ENCODE data around the gene RASAL2. TPM values are rescaled to one million over a fixed set of nuclear protein-coding genes. Genes with fewer than 3 reads are reported as not detected.
"Not testable (repeated sequence)": the region's sequence is repeated elsewhere in the genome, so short reads cannot be mapped to it uniquely, and the experiment has no call there.

Gene RASAL2
- polyA plus RNA-seq, 1 experiment, result 27.7 TPM

DNA sequence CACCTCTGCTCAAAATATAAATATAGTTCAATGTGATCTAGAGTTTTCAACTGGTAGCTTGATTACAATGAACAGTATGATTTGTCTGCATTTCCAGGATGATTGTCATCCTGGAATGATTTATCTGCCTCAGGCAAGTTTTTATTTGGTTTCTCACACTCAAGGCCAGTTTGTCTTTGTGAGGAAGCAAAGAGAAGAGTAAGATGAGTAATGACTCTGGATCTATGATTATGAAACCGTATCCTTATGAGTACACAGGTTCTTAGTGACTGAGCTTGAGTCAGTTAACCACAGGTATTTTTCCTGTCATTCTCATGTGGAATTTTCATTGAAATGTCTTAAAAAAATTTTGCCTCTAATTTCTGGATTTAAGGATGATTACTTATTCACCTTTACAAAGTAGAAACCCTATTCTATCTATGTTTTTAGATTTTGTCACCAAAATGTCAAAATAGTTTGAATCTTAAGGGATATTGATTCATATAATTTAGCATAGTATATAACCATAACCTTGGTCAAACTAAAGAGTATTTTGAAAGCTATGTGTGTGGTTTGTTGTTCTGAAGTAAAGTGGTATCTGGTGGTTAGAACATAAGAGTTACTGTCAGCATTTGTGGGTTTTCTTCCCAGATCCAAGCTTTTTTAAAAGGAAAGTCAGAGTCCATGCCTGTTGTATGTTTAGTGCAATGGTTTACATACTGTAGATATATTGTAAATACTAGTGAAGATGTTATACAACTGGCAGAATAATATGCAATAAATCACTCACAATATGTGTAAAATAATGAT lies 145.0 kb downstream of the RASAL2 start:
- TF ChIP-seq, protein P1, sequence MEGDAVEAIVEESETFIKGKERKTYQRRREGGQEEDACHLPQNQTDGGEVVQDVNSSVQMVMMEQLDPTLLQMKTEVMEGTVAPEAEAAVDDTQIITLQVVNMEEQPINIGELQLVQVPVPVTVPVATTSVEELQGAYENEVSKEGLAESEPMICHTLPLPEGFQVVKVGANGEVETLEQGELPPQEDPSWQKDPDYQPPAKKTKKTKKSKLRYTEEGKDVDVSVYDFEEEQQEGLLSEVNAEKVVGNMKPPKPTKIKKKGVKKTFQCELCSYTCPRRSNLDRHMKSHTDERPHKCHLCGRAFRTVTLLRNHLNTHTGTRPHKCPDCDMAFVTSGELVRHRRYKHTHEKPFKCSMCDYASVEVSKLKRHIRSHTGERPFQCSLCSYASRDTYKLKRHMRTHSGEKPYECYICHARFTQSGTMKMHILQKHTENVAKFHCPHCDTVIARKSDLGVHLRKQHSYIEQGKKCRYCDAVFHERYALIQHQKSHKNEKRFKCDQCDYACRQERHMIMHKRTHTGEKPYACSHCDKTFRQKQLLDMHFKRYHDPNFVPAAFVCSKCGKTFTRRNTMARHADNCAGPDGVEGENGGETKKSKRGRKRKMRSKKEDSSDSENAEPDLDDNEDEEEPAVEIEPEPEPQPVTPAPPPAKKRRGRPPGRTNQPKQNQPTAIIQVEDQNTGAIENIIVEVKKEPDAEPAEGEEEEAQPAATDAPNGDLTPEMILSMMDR (IDR thresholded peaks at IDR 0.05; ENCODE audit: insufficient read depth, low read depth, low read length), result no peak
- Histone ChIP-seq H3K27me3 (ENCODE audit: control insufficient read depth, insufficient read depth, low read length) (no peaks in the 10 kb centered on the region), H3K36me3 (ENCODE audit: control insufficient read depth, insufficient read depth, low read length) (no peaks in the 10 kb centered on the region), H3K4me3 (ENCODE audit: low read depth, low read length) (no peak overlapping the region)
- CTCF ChIA-PET, result interaction anchor here (0.5 to 1.1 kb wide), 4 partner anchors 36 to 830 kb away, joined by 3 read pairs; no protein-coding TSS in a partner anchor
- POLR2A ChIA-PET, result no interaction called here
- DNase-seq (ENCODE audit: low read depth), result peak; percentile 97

DNA sequence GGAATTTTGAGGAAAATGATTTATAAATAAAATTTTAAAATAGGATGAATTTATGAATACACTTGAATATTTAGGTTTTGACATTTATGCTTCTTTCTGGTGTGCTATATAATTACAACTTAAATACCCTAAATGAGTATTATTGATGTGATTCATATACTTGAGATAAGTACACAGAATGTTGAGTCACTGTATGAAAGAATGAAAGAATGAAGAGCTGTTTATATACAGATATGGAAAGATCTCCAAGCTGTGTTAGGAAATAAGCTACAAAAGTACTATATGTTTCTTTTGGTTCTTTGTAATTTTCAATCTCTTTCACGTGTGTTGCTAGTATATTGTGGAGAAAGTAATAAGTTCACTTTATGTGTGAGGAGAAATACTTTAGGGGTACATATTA lies 147.2 kb downstream of the RASAL2 start:
- DNase-seq (ENCODE audit: low read depth), result no peak
- TF ChIP-seq, protein P1 (IDR thresholded peaks at IDR 0.05; ENCODE audit: insufficient read depth, low read depth, low read length), result no peak
- no peak overlapping the region for H3K4me3 ChIP-seq (ENCODE audit: low read depth, low read length)
- CTCF ChIA-PET, result interaction anchor here (0.6 to 0.7 kb wide), 3 partner anchors 27 to 204 kb away, joined by 3 read pairs; no protein-coding TSS in a partner anchor
- no peaks in the 10 kb centered on the region for H3K27me3 ChIP-seq (ENCODE audit: control insufficient read depth, insufficient read depth, low read length)
- H3K36me3 ChIP-seq (ENCODE audit: control insufficient read depth, insufficient read depth, low read length), result no peaks in the 10 kb centered on the region
- POLR2A ChIA-PET, result no interaction called here

DNA sequence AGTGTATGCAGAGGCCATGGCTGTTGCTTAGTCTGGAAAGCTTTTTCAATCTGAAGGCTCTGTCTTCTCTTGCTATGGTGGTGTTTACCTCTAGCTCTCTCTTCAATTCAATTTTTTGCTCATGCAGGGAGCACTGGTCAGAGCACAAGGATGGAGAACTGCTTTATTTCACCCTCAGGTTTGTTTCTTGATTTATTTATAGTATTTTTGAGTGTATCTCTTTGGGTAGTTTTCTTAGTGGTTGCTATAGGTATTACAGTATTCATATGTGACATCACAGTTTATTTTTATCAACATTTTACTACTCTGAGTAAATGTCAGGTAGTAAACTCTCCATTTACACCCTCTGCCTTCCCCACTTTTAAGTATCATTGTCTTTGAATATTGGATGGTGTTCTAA lies 147.9 kb downstream of the RASAL2 start:
- TF ChIP-seq, protein P1 (IDR thresholded peaks at IDR 0.05; ENCODE audit: insufficient read depth, low read depth, low read length), result no peak
- Histone ChIP-seq H3K36me3 (ENCODE audit: control insufficient read depth, insufficient read depth, low read length) (no peaks in the 10 kb centered on the region), H3K4me3 (ENCODE audit: low read depth, low read length) (no peak overlapping the region), H3K27me3 (ENCODE audit: control insufficient read depth, insufficient read depth, low read length) (no peaks in the 10 kb centered on the region)
- POLR2A ChIA-PET, result no interaction called here
- no peak for DNase-seq (ENCODE audit: low read depth)
- CTCF ChIA-PET, result no interaction called here

DNA sequence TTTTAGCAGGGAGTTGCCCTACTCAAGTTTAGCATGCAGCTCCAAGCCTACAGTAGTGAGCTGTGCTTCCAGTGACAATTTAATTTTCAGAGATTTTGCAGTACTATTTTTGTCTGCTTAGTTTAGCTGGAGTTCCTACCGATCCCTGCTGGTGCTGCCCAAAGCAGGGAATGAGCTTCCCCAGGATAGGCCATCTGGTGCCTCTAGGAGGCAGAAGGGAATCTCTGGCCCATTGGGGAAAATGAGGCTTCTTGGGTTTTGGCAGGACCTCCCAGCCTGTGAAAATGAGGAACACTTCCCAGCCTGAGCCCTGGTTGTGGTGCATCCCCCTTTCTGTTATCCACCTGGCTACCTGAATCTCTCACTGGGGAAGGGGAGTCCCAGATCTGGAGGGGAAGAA lies 149.2 kb downstream of the RASAL2 start:
- CTCF ChIA-PET, result interaction anchor here (0.8 kb wide), 1 partner anchor 18 kb away, joined by 3 read pairs; no protein-coding TSS in a partner anchor
- no peaks in the 10 kb centered on the region for H3K27me3 ChIP-seq (ENCODE audit: control insufficient read depth, insufficient read depth, low read length)
- POLR2A ChIA-PET, result no interaction called here
- no peak for DNase-seq (ENCODE audit: low read depth)
- H3K36me3 ChIP-seq (ENCODE audit: control insufficient read depth, insufficient read depth, low read length), result no peaks in the 10 kb centered on the region
- no peak overlapping the region for H3K4me3 ChIP-seq (ENCODE audit: low read depth, low read length)
- TF ChIP-seq, protein P1 (IDR thresholded peaks at IDR 0.05; ENCODE audit: insufficient read depth, low read depth, low read length), result no peak

DNA sequence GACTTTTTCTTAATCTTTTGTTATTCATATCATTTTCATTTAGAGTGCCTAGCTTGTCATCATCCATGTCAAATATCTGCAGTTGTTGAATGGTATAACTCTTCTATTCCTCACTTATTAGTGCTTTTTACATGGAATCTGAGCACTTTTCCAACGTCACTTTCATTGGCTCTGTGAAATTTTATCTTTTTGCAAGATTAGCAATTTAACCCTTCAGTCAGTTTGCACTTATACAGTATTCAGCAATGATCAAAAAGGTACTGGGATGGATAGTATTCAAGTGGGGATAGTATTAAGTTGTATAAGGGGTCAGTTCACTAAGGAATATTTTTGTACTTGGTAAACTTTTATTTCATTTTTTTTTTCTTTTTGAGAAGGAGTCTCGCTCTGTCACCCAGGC lies 150.0 kb downstream of the RASAL2 start:
- no peak overlapping the region for H3K4me3 ChIP-seq (ENCODE audit: low read depth, low read length)
- no peak for DNase-seq (ENCODE audit: low read depth)
- TF ChIP-seq, protein P1 (IDR thresholded peaks at IDR 0.05; ENCODE audit: insufficient read depth, low read depth, low read length), result no peak
- ChIA-PET POLR2A (no interaction called here), CTCF (no interaction called here)
- H3K27me3 ChIP-seq (ENCODE audit: control insufficient read depth, insufficient read depth, low read length), result no peaks in the 10 kb centered on the region
- no peaks in the 10 kb centered on the region for H3K36me3 ChIP-seq (ENCODE audit: control insufficient read depth, insufficient read depth, low read length)

DNA sequence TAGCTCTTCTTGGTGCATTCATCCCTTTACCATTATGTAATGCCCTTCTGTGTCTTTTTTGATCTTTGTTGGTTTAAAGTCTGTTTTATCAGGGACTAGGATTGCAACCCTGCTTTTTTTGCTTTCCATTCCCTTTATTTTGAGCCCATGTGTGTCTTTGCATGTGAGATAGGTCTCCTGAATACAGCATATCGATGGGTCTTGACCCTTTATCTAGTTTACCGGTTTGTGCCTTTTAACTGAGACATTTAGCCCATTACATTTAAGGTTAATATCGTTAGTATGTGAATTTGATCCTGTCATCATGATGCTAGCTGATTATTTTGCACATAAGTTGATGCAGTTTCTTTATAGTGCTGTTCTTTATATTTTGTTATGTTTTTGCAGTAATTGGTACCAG lies 154.4 kb downstream of the RASAL2 start:
- H3K27me3 ChIP-seq (ENCODE audit: control insufficient read depth, insufficient read depth, low read length); DNase-seq (ENCODE audit: low read depth); CTCF ChIA-PET; H3K4me3 ChIP-seq (ENCODE audit: low read depth, low read length); H3K36me3 ChIP-seq (ENCODE audit: control insufficient read depth, insufficient read depth, low read length): not testable (repeated sequence)
- POLR2A ChIA-PET, result interaction anchor here (0.7 kb wide), 1 partner anchor 15 kb away, joined by 3 read pairs; no protein-coding TSS in a partner anchor

DNA sequence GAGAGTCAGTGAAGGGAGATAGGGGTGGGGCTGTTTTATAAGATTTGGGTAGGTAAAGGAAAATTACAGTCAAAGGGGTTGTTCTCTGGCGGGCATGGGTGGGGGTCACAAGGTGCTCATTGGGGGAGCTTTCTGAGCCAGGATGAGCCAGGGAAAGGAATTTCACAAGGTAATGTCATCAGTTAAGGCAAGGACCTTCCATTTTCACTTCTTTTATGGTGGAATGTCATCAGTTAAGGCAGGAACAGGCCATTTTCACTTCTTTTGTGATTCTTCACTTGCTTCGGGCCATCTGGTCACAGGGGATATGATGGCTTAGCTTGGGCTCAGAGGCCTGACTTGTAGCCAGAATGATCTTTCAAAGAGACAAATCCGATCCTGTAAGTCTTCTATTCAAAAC lies 159.7 kb downstream of the RASAL2 start:
- H3K27me3 ChIP-seq (ENCODE audit: control insufficient read depth, insufficient read depth, low read length); POLR2A ChIA-PET; DNase-seq (ENCODE audit: low read depth); H3K36me3 ChIP-seq (ENCODE audit: control insufficient read depth, insufficient read depth, low read length); H3K4me3 ChIP-seq (ENCODE audit: low read depth, low read length); CTCF ChIA-PET: not testable (repeated sequence)
